Measurements from ENCODE around the gene SRC.

Gene SRC

DNA sequence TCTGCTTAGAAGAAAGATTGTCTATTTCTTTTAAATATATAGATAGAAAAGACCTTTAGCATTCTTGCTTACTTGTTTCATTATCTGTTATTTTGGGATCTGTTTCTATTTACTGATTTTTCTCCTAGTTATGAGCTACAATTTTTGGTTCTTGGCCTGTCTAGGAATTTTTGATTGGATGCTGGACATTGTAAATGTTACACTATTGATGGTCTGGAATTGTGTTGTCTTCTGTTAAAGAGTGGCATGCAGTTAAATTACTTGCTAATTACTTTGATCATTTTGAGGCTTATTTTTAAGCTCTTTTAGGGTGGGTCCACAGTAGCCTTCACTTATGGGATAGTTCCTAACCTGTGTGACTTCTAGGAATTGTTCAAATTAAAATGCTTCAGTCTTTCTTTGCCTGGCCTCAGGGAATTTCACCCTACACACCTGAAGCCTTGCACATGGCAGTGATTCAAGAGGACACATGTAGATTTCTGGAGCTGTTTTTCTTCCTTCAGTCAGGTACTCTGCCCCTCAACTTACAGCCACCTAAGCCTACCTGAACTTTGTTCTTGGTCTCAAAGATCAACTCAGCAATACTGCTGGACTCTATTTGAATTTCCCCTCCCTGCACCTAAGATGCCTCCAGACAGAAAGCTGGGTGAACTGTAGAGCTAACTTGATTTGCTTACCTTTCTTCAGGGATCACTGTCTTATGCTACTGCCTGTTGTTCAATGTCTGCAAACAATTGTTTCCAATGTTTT is 108.9 kb downstream of the SRC start:
- DNase-seq (ENCODE audit: low spot score), result no peak

Data from kidney capillary endothelial cell (primary cell).